AG09309 (cell line): ENCODE measurements around the gene KIF2A.

Experiments used
- DNase-seq: peaks from one replicate; pipeline ENCODE4 v3.0.0-alpha.2; 2010; ENCODE audit warnings: low read depth
- H3K4me3 ChIP-seq: 2 replicates; pipeline ENCODE4 v1.5.1; 2011; ENCODE audit warnings: mild to moderate bottlenecking, low read depth, low read length, moderate library complexity; ENCODE audit not compliant: control insufficient read depth
- TF ChIP-seq, protein P1 (sequence below): IDR thresholded peaks from 2 replicates; pipeline ENCODE4 v1.5.1; 2011; ENCODE audit warnings: mild to moderate bottlenecking, low read depth, low read length, inconsistent platforms; ENCODE audit not compliant: insufficient read depth, control insufficient read depth; ENCODE audit errors: missing control alignments

KIF2A gene

DNA sequence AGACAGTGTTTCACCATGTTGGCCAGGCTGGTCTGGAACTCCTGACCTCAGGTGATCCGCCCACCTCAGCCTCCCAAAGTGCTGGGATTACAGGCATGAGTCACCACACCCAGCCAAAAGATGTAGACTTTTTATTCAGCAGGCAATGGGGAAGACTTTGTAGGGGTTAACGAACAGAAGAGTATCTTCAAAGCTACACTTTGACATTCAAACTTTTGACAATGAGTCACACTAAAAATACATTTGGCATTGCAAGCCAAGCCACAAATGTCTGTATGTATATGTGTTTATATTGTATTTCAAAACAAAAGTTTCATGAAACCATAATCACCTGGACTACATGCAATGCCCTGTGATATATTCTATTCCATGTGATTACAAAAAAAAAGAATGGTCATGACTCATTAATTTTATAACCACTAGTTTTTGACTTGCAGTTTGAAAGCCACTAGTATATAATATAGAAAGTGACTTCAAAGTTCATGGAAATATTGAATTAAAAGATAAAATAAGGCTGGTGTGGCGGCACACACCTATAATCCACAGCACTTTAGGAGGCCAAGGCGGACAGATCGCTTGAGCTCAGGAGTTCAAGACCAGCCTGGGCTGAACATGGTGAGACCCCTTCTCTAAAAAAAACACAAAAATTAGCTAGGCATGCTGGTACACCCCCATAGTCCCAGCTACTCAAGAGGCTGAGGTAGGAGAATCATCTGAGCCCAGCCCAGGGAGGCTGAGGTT lies 89.4 kb downstream of the KIF2A start:
- H3K4me3 ChIP-seq: no peak overlapping the region
- TF ChIP-seq, protein P1, sequence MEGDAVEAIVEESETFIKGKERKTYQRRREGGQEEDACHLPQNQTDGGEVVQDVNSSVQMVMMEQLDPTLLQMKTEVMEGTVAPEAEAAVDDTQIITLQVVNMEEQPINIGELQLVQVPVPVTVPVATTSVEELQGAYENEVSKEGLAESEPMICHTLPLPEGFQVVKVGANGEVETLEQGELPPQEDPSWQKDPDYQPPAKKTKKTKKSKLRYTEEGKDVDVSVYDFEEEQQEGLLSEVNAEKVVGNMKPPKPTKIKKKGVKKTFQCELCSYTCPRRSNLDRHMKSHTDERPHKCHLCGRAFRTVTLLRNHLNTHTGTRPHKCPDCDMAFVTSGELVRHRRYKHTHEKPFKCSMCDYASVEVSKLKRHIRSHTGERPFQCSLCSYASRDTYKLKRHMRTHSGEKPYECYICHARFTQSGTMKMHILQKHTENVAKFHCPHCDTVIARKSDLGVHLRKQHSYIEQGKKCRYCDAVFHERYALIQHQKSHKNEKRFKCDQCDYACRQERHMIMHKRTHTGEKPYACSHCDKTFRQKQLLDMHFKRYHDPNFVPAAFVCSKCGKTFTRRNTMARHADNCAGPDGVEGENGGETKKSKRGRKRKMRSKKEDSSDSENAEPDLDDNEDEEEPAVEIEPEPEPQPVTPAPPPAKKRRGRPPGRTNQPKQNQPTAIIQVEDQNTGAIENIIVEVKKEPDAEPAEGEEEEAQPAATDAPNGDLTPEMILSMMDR: no peak
- no peak for DNase-seq

- H3K4me3 ChIP-seq: peak within 1 kb of the TSS; percentile 81
- TF ChIP-seq, protein P1: no peak
- DNase-seq: peak; percentile 88
Measured at GRCh38 chr5:62403411-62404250, 97.6 kb downstream of the KIF2A start, which contains the start of gene DIMT1. DIMT1 (minus strand) TSS chr5:62403905; CDS start chr5:62403772, 133 bp downstream.

DNA sequence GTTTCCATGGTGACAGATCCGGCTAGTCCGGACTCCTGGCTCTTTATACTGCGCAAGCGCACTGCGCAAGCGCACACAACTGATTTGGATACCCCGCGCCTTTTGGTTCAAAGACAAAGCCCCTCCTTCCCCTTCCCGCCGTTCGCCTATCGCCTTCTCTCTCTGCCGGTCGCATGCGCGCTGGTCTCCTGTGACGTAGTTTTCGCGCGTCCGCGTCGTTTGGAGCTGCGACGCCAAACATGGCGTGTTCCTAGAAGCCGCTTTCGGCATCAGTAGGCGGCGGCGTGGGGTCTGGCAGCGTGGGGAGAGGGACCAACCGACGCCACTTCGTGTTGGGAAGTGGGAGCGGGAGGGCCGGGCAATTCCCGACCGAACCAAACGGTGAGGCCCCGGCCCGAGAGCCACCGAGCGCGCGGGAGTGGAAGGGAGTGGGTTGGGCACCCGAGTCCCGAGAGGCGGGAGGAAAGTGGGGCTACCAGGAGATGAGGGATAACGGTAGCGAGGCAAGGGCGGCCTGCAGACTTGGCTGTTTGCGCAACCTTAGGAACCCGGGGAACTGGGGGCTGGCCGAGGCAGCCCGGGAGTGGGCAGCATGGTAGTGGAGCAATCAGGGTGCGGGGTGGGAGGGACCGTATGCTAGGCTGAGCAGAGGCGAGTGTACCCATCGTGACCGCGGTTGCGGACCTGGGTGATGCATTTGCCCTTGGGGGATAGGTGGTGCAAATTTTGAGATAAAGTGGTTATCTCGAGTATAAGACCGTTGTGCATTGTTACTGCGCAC lies 106.7 kb downstream of the KIF2A start, which contains the start of gene IPO11:
IPO11 (plus strand) TSS at position 215 of the 781 bp plus-strand sequence. CDS start 24,517 bp downstream, outside the sequence.
- TF ChIP-seq, protein P1: no peak
- peak within 1 kb of the TSS; percentile 96 for H3K4me3 ChIP-seq
- DNase-seq: peak; percentile 95

DNA sequence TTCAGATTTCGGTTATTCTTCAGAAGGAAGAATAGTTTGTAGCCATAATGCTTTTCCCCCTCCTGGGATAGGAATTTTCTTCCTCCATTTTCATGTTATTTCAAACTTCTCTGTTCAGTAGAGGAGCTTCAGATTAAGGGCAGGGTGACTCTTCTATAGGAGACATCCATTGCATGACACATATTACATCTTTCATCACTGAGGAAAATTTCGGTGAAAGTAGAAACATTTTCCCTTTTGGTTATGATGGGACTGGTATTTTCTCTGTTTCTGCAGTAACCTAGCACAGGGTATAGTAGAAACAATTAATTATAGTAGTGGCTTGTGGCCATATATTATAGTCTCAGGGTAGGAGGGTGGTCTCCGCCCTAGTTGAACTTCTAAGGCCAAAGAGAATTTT lies 107.7 kb downstream of the KIF2A start:
- DNase-seq: no peak
- TF ChIP-seq, protein P1: no peak
- peak overlapping the region; percentile 96 for H3K4me3 ChIP-seq

- no peak overlapping the region for H3K4me3 ChIP-seq
- no peak for DNase-seq
- TF ChIP-seq, protein P1: no peak
Measured at GRCh38 chr5:62418462-62419076, 112.6 kb downstream of the KIF2A start.

GRCh38 chr5:62419609-62420008 lies 113.6 kb downstream of the KIF2A start:
- no peak for DNase-seq
- H3K4me3 ChIP-seq: no peak overlapping the region
- TF ChIP-seq, protein P1: no peak
